Measurements from ENCODE around the gene DSG3. TPM values are rescaled to one million over a fixed set of nuclear protein-coding genes. Genes with fewer than 3 reads are reported as not detected.

DSG3 gene, protein sequence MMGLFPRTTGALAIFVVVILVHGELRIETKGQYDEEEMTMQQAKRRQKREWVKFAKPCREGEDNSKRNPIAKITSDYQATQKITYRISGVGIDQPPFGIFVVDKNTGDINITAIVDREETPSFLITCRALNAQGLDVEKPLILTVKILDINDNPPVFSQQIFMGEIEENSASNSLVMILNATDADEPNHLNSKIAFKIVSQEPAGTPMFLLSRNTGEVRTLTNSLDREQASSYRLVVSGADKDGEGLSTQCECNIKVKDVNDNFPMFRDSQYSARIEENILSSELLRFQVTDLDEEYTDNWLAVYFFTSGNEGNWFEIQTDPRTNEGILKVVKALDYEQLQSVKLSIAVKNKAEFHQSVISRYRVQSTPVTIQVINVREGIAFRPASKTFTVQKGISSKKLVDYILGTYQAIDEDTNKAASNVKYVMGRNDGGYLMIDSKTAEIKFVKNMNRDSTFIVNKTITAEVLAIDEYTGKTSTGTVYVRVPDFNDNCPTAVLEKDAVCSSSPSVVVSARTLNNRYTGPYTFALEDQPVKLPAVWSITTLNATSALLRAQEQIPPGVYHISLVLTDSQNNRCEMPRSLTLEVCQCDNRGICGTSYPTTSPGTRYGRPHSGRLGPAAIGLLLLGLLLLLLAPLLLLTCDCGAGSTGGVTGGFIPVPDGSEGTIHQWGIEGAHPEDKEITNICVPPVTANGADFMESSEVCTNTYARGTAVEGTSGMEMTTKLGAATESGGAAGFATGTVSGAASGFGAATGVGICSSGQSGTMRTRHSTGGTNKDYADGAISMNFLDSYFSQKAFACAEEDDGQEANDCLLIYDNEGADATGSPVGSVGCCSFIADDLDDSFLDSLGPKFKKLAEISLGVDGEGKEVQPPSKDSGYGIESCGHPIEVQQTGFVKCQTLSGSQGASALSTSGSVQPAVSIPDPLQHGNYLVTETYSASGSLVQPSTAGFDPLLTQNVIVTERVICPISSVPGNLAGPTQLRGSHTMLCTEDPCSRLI
- not detected for total RNA-seq (ENCODE audit: unreplicated experiment)
- long read RNA-seq, result 0 reads

DNA sequence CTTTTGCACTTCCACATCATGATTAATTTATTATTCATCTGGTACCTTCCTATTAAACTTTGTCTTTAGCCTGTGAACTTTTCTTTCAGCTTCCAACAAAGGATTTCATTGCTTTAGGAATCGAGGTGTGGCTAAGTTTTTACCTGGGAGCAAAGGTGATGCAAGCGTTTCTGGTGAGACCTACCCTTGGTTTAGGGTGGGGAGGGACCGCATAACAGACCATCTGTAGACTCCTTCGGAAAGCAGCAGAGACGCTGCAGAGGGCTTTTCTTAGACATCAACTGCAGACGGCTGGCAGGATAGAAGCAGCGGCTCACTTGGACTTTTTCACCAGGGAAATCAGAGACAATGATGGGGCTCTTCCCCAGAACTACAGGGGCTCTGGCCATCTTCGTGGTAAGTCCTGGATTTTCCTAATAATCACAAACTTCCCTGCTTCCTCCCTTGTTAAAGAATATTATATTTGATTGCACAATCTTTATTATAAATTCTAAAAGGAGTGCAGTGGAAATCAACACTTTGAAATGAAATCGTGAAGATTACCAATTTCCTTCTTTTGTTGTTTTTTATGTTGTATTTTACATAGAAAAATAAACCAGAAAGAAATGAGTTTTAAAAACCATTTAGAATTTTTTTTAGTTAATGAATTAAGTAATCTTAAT lies at the start of gene DSG3:
TSS of gene DSG3 (plus strand) at position 212 of the 662 bp plus-strand sequence. CDS start at position 349, 137 bp downstream.
- H3K9me3 Mint-ChIP-seq (ENCODE audit: unreplicated experiment), result no peaks in the 10 kb centered on the region
- DNase-seq (ENCODE audit: low spot score), result no peak
- H3K27ac Mint-ChIP-seq (ENCODE audit: unreplicated experiment), result no peak within 1 kb of the TSS
- H3K4me3 Mint-ChIP-seq (ENCODE audit: unreplicated experiment), result no peak within 1 kb of the TSS
- no peaks in the 10 kb centered on the region for H3K27me3 Mint-ChIP-seq (ENCODE audit: unreplicated experiment)
- H3K36me3 Mint-ChIP-seq (ENCODE audit: low read depth, unreplicated experiment), result no peaks in the 10 kb centered on the region
- TF ChIP-seq, protein P1, sequence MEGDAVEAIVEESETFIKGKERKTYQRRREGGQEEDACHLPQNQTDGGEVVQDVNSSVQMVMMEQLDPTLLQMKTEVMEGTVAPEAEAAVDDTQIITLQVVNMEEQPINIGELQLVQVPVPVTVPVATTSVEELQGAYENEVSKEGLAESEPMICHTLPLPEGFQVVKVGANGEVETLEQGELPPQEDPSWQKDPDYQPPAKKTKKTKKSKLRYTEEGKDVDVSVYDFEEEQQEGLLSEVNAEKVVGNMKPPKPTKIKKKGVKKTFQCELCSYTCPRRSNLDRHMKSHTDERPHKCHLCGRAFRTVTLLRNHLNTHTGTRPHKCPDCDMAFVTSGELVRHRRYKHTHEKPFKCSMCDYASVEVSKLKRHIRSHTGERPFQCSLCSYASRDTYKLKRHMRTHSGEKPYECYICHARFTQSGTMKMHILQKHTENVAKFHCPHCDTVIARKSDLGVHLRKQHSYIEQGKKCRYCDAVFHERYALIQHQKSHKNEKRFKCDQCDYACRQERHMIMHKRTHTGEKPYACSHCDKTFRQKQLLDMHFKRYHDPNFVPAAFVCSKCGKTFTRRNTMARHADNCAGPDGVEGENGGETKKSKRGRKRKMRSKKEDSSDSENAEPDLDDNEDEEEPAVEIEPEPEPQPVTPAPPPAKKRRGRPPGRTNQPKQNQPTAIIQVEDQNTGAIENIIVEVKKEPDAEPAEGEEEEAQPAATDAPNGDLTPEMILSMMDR (IDR thresholded peaks at IDR 0.05; ENCODE audit: unreplicated experiment), result no peak
- H3K4me1 Mint-ChIP-seq (ENCODE audit: unreplicated experiment), result no peaks in the 10 kb centered on the region

DNA sequence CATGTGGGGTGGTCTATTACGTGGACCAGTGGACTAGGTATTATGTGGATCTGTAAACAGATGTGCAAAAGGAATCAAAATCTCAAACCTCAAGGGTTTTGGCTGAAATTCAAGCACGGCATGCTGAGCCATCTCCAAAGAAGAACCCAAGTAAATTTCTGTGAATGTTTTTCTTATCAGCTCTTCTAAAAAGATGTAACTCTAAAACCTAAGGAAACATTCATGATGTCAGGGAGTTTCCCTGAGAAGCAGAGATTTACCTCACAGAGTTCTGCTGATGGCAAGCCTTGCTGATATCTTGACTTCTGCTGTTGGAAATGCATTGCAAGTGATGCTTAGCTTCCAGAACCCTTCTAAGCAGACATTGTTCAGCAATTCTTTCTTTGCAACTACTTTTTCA lies 49.4 kb upstream of the DSG3 start:
- Mint-ChIP-seq H3K9me3 (ENCODE audit: unreplicated experiment) (no peaks in the 10 kb centered on the region), H3K4me3 (ENCODE audit: unreplicated experiment) (no peak overlapping the region), H3K4me1 (ENCODE audit: unreplicated experiment) (peaks cover 11% of the 10 kb centered on the region), H3K27me3 (ENCODE audit: unreplicated experiment) (peaks cover 2% of the 10 kb centered on the region), H3K27ac (ENCODE audit: unreplicated experiment) (no peak overlapping the region), H3K36me3 (ENCODE audit: low read depth, unreplicated experiment) (no peaks in the 10 kb centered on the region)
- TF ChIP-seq, protein P1 (IDR thresholded peaks at IDR 0.05; ENCODE audit: unreplicated experiment), result no peak
- DNase-seq (ENCODE audit: low spot score), result no peak

DNA sequence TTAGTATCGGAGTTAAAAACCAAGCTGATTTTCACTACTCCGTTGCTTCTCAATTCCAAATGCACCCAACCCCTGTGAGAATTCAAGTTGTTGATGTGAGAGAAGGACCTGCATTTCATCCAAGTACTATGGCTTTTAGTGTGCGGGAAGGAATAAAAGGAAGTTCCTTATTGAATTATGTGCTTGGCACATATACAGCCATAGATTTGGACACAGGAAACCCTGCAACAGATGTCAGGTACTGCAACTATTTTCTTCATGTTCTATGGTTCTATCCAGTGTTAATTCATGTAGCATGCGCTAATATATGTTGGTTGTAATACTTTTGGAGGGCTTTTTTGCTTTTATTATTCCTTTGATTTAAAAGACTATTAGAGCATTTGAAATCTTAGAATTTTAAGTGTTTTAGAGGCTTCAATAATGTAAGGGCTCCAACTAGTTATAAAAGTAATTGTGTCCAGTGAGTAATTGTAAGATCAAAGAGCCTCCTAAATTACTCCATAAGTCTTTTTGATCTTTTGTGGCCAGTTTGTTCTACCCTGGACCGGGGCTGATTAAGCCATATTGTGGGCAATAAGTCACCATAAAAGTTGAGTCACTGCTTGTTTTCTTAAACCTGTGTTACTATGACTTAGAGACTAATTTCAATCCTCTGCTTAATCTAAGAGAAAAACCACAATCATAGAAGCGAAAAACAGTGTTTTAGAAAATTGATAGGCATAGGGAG lies 48.1 kb upstream of the DSG3 start:
- DNase-seq (ENCODE audit: low spot score), result no peak
- H3K4me1 Mint-ChIP-seq (ENCODE audit: unreplicated experiment), result peaks cover 11% of the 10 kb centered on the region
- H3K27ac Mint-ChIP-seq (ENCODE audit: unreplicated experiment), result no peak overlapping the region
- no peaks in the 10 kb centered on the region for H3K36me3 Mint-ChIP-seq (ENCODE audit: low read depth, unreplicated experiment)
- TF ChIP-seq, protein P1 (IDR thresholded peaks at IDR 0.05; ENCODE audit: unreplicated experiment), result no peak
- no peak overlapping the region for H3K4me3 Mint-ChIP-seq (ENCODE audit: unreplicated experiment)
- no peaks in the 10 kb centered on the region for H3K9me3 Mint-ChIP-seq (ENCODE audit: unreplicated experiment)
- H3K27me3 Mint-ChIP-seq (ENCODE audit: unreplicated experiment), result peaks cover 2% of the 10 kb centered on the region

DNA sequence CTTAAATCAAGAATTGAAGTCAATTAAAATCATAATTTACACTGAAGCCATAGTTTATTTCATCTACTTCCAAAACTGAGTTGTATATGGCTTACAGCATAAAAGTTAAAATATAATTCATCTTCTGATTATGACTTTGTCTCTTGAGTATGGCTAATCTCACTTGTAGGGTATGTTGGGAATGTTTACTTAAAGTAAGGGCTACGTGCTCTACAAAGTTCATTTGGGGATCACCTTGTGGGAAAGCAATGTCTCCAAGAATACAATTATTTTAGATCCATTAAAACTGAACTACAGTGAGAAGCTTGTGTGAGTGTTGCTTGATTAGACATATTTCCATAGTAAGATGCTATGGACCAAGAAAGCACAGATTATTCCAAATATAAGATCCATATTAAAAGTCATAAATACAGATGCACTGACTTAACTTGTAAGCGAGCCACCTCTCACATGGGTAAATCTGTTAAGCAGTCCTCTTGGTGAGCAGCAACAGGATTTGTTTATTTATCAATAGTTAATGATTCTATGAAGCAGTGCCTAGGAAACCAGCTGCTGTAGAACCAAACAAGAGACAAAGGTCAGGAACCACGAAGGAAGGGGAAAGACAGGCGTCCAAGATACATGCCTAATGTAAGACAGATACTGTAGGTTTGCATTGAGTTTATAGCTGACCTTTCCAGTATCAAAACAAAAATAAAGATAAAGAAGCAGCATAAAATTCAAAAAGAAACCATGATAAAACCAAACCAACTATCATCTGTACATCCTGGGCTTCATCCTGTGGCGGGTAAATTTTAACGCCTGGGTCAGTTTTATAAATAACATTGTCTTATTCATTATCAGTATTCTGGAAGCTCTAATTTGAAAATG lies 46.1 kb upstream of the DSG3 start:
- no peak overlapping the region for H3K27ac Mint-ChIP-seq (ENCODE audit: unreplicated experiment)
- H3K9me3 Mint-ChIP-seq (ENCODE audit: unreplicated experiment), result no peaks in the 10 kb centered on the region
- no peaks in the 10 kb centered on the region for H3K36me3 Mint-ChIP-seq (ENCODE audit: low read depth, unreplicated experiment)
- H3K27me3 Mint-ChIP-seq (ENCODE audit: unreplicated experiment), result peaks cover 2% of the 10 kb centered on the region
- no peak for DNase-seq (ENCODE audit: low spot score)
- peaks cover 11% of the 10 kb centered on the region for H3K4me1 Mint-ChIP-seq (ENCODE audit: unreplicated experiment)
- TF ChIP-seq, protein P1 (IDR thresholded peaks at IDR 0.05; ENCODE audit: unreplicated experiment), result no peak
- no peak overlapping the region for H3K4me3 Mint-ChIP-seq (ENCODE audit: unreplicated experiment)
